Mammary epithelial cell (primary cell): ENCODE measurements around the gene PCDHGB4.

Source experiments
- CTCF ChIP-seq, 2 donors: IDR thresholded peaks in 1 of 2; conservative IDR thresholded peaks in 1 of 2; 2 replicates each; pipeline ENCODE4 v1.5.1; 2011 to 2012; ENCODE audit warnings: inconsistent platforms in 2 of 2, low read length in 2 of 2, mild to moderate bottlenecking in 2 of 2, control low read depth in 1 of 2, low read depth in 1 of 2; ENCODE audit not compliant: insufficient read depth in 1 of 2; ENCODE audit errors: extremely low read depth in 1 of 2
- EZH2 ChIP-seq: IDR thresholded peaks from 2 replicates; pipeline ENCODE4 v1.6.1; 2012; ENCODE audit warnings: low read length, inconsistent platforms, borderline replicate concordance

GRCh38 chr5:141382469-141383294, 4.8 kb upstream of the PCDHGB4 start, which contains the start of gene PCDHGA7:
- TF ChIP-seq CTCF (conservative IDR thresholded peaks at IDR 0.05 in 1 of 2, IDR thresholded peaks at IDR 0.05 in 1 of 2; ENCODE audit: extremely low read depth in 1 of 2, insufficient read depth in 1 of 2, low read depth in 1 of 2, low read length in 2 of 2), result peak; percentile 9 to 30
- TF ChIP-seq EZH2, result no peak
